ENCODE measurements around the gene LPA. TPM values are rescaled to one million over a fixed set of nuclear protein-coding genes. Genes with fewer than 3 reads are reported as not detected.

The LPA gene
- total and polyA plus RNA-seq, 2 of the 8 experiments (the other 6 are each of a cell fraction or from before 2014, with no cell fraction given): 0.39 TPM; not detected in 1

DNA sequence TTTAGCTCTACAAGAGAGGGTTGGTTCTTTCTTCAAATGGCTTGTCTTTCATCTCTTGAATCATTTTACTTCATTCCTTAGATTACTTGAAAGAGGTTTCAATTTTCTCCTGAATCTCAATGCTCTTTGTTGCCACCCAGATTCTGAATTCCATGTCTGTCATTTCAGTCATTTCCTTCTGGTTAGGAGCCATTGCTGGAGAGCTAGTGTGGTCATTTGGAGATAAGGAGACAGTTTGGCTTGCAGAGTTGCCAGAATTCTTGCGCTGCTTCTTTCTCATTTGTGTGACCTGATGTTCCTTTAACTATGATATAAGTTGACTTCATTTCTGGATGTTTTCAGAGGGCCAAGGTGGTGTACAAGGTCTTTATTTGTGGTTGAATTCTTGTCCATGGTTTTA, 158.1 kb downstream of the LPA start:
- Histone ChIP-seq H3K4me3 (ENCODE audit: extremely low read depth in 1 of 4, insufficient read depth in 2 of 4, low read depth in 3 of 4, low read length in 4 of 4) (no peak overlapping the region), H3K27me3 (replicated peaks in 1 of 4; ENCODE audit: control insufficient read depth in 3 of 4, extremely low read depth in 1 of 4, insufficient read depth in 3 of 4, low read length in 3 of 4) (no peaks in the 10 kb centered on the region), H2BK120ac (replicated peaks; ENCODE audit: low read depth, low read length) (no peak overlapping the region), H4K91ac (replicated peaks; ENCODE audit: insufficient read length, low read length) (no peak overlapping the region), H3K9me3 (ENCODE audit: insufficient read depth in 2 of 2, low read depth in 1 of 2, low read length in 1 of 2) (peaks cover 8 to 16% of the 10 kb centered on the region in 2 experiments; a peak in 2 of 4 replicates), H2BK12ac (ENCODE audit: low read depth, low read length) (no peak overlapping the region), H3K4me1 (replicated peaks in 1 of 4; ENCODE audit: control insufficient read depth in 3 of 4, insufficient read depth in 4 of 4, low read length in 3 of 4) (no peaks in the 10 kb centered on the region), H4K20me1 (replicated peaks in 1 of 2; ENCODE audit: control insufficient read depth in 1 of 2, insufficient read depth in 2 of 2, low read length in 2 of 2) (no peaks in the 10 kb centered on the region), H2BK20ac (ENCODE audit: low read length) (no peak overlapping the region), H3K4ac (replicated peaks; ENCODE audit: insufficient read length, low read depth, low read length) (no peak overlapping the region), H3K79me2 (ENCODE audit: control insufficient read depth in 1 of 2, insufficient read depth in 2 of 2, low read length in 2 of 2) (no peaks in the 10 kb centered on the region), H2AK5ac (ENCODE audit: low read depth, low read length) (no peak overlapping the region), H3K56ac (replicated peaks; ENCODE audit: insufficient read length, low read depth, low read length) (no peak overlapping the region), H2BK5ac (ENCODE audit: low read depth, low read length) (no peak overlapping the region), H3K23me2 (ENCODE audit: low read depth, low read length) (no peaks in the 10 kb centered on the region; the same call in 1 of the 2 replicates), H4K5ac (ENCODE audit: insufficient read length, low read depth, low read length) (no peak overlapping the region), H3K23ac (ENCODE audit: insufficient read length) (no peak overlapping the region), H3K27ac (ENCODE audit: low read depth, low read length) (no peak overlapping the region), H3K36me3 (ENCODE audit: control insufficient read depth in 2 of 4, insufficient read depth in 4 of 4, low read length in 3 of 4) (no peaks in the 10 kb centered on the region), H3K14ac (ENCODE audit: insufficient read length) (no peak overlapping the region), H3K4me2 (ENCODE audit: insufficient read depth in 1 of 2, low read depth in 2 of 2, low read length in 2 of 2) (no peak overlapping the region), H2AFZ (ENCODE audit: low read length) (no peak overlapping the region), H3K18ac (ENCODE audit: extremely low read depth, low read length) (no peak overlapping the region), H3K79me1 (ENCODE audit: low read depth, low read length) (no peaks in the 10 kb centered on the region), H2BK15ac (ENCODE audit: low read length) (no peak overlapping the region), H4K8ac (ENCODE audit: extremely low read depth, insufficient read depth, low read length) (no peak overlapping the region), H3K9ac (replicated peaks in 1 of 4; ENCODE audit: extremely low read depth in 1 of 4, low read depth in 3 of 4, low read length in 3 of 4) (no peak overlapping the region)
- WGBS, 2 experiments (ENCODE audit: extremely low coverage in 1 of 2, insufficient coverage in 1 of 2, insufficient read length in 1 of 2, insufficient replicate concordance in 2 of 2, low coverage in 1 of 2, low lambda C conversion rate in 2 of 2, missing lambda C conversion rate in 1 of 2): 94% methylated on average over 1 of the region's 1 CpG; no CpG with 5 or more reads in 1 of the 2 experiments
- no peak for DNase-seq (ENCODE audit: low read depth in 1 of 2, low spot score in 2 of 2)
- FAIRE-seq: no peak
- POLR2A ChIA-PET (ENCODE audit: partially characterized antibody): interaction anchor here (1.4 kb wide), 1 partner anchor 14 kb away, joined by 7 read pairs; no protein-coding TSS in a partner anchor
- CTCF ChIA-PET (ENCODE audit: partially characterized antibody): interaction anchor here (1.0 to 5.7 kb wide), 3 partner anchors 13 to 417 kb away, joined by 3 to 28 read pairs (median 3); no protein-coding TSS in a partner anchor
- TF ChIP-seq TEAD4 (IDR thresholded peaks at IDR 0.05; ENCODE audit: low read depth, low read length) (no peak), TBP (IDR thresholded peaks at IDR 0.05; ENCODE audit: low read depth, low read length) (no peak), RAD21 (IDR thresholded peaks at IDR 0.05 in 1 of 2, conservative IDR thresholded peaks at IDR 0.05 in 1 of 2; ENCODE audit: low read depth in 2 of 2, low read length in 2 of 2) (no peak), SP2 (IDR thresholded peaks at IDR 0.05; ENCODE audit: low read length) (no peak), SUZ12 (IDR thresholded peaks at IDR 0.05; ENCODE audit: low read length) (no peak), SP1 (IDR thresholded peaks at IDR 0.05; ENCODE audit: low read depth, low read length) (no peak), BCL11A (IDR thresholded peaks at IDR 0.05; ENCODE audit: low read depth in 2 of 2, low read length in 2 of 2) (no peak), MAFK (IDR thresholded peaks at IDR 0.05; ENCODE audit: low read depth, low read length) (no peak), RXRA (IDR thresholded peaks at IDR 0.05; ENCODE audit: insufficient read depth, low read depth, low read length) (no peak), CBX5 (IDR thresholded peaks at IDR 0.05; ENCODE audit: low read depth, low read length) (no peak), POLR2A (IDR thresholded peaks at IDR 0.05; ENCODE audit: control extremely low read depth in 1 of 2, low read depth in 2 of 2, low read length in 2 of 2) (no peak), EGR1 (IDR thresholded peaks at IDR 0.05; ENCODE audit: borderline replicate concordance, low read depth, low read length) (no peak)
- TF ChIP-seq, protein P1, sequence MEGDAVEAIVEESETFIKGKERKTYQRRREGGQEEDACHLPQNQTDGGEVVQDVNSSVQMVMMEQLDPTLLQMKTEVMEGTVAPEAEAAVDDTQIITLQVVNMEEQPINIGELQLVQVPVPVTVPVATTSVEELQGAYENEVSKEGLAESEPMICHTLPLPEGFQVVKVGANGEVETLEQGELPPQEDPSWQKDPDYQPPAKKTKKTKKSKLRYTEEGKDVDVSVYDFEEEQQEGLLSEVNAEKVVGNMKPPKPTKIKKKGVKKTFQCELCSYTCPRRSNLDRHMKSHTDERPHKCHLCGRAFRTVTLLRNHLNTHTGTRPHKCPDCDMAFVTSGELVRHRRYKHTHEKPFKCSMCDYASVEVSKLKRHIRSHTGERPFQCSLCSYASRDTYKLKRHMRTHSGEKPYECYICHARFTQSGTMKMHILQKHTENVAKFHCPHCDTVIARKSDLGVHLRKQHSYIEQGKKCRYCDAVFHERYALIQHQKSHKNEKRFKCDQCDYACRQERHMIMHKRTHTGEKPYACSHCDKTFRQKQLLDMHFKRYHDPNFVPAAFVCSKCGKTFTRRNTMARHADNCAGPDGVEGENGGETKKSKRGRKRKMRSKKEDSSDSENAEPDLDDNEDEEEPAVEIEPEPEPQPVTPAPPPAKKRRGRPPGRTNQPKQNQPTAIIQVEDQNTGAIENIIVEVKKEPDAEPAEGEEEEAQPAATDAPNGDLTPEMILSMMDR (IDR thresholded peaks at IDR 0.05; ENCODE audit: control extremely low read depth in 1 of 3, insufficient read depth in 1 of 3, low read depth in 1 of 3, low read length in 3 of 3): no peak
